ENCODE measurements around the gene ITK. TPM values are rescaled to one million over a fixed set of nuclear protein-coding genes. Genes with fewer than 3 reads are reported as not detected.

The ITK gene
- total RNA-seq, 3 donors from 2014 or later, result 3.3 to 4.4 (median 3.4) TPM

DNA sequence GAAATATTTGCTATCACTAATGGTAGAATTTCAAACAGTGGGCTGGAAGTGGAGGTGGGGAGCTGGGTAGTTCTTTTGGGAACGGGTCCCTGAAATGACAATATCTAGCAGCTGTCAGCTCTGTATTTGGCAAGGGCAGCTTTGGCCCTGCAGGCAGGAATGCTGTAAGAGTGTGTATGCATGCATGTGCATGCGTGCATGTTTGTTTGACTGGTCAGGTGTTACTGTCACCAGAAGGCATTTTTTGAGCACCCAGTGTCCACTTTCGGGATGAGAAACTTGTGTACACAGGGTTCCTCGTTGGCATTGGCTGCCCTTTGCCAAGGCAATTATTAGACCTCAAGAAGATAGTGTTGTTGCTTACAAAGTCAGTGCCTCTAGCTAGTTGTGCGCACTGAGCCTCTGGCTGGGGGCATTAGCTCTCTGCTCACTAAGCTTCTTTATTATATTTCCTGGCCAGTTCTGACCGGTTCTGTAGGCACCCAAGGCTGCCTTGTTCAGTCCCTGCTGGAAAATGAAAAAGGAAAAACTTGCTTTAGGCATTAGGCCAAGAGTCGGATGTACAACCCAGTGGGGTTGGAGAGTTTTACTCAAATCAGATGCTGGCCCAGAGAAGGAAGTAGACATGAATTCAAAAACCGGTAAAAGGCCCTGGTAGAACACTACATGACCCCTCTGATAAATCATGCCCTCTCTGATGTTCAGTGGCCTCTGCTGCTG, 87.3 kb downstream of the ITK start:
- Histone ChIP-seq H3K36me3 (no peaks in the 10 kb centered on the region), H3K4me1 (no peaks in the 10 kb centered on the region), H3K9me3 (no peaks in the 10 kb centered on the region), H3K27ac (no peak overlapping the region), H3K27me3 (no peaks in the 10 kb centered on the region), H3K4me3 (no peak overlapping the region)
- TF ChIP-seq, protein P1, sequence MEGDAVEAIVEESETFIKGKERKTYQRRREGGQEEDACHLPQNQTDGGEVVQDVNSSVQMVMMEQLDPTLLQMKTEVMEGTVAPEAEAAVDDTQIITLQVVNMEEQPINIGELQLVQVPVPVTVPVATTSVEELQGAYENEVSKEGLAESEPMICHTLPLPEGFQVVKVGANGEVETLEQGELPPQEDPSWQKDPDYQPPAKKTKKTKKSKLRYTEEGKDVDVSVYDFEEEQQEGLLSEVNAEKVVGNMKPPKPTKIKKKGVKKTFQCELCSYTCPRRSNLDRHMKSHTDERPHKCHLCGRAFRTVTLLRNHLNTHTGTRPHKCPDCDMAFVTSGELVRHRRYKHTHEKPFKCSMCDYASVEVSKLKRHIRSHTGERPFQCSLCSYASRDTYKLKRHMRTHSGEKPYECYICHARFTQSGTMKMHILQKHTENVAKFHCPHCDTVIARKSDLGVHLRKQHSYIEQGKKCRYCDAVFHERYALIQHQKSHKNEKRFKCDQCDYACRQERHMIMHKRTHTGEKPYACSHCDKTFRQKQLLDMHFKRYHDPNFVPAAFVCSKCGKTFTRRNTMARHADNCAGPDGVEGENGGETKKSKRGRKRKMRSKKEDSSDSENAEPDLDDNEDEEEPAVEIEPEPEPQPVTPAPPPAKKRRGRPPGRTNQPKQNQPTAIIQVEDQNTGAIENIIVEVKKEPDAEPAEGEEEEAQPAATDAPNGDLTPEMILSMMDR (IDR thresholded peaks at IDR 0.05), result no peak
- TF ChIP-seq POLR2A (IDR thresholded peaks at IDR 0.05), result no peak
- TF ChIP-seq POLR2AphosphoS5 (IDR thresholded peaks at IDR 0.05), result no peak
- intact Hi-C loops (cut with DNase I; ENCODE audit: low total_unique reads), result no loop called here
- DNase-seq (ENCODE audit: low spot score in 2 of 2), result peak in 1 of 2 donors; percentile 35

DNA sequence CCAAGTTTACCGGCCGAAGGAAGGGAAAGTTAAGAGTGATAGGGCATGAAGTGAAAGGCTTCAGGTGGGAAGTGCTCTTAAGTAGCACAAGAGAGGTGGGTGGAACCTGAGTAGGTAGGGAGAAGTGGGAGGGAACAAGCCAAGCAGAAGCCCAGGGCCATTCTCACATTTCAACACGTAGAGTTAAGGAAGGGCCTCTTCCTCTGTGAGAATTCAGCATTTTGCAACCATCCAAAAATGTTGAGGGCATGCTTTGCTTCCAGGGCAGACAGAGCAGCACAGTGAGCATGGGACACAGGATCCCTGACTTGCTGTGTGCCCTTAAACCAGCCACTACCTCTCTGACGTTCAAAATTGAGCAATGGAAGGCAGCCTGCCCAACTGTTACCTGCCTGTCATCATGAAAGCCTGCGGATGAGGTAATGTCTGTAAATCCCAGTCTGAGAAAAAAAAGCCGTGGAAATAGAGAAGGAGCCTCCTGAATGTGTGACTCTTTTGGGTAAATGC, 88.6 kb downstream of the ITK start:
- no peak overlapping the region for H3K27ac ChIP-seq
- no peaks in the 10 kb centered on the region for H3K36me3 ChIP-seq
- TF ChIP-seq, protein P1 (IDR thresholded peaks at IDR 0.05), result no peak
- TF ChIP-seq POLR2AphosphoS5 (IDR thresholded peaks at IDR 0.05) (no peak), POLR2A (IDR thresholded peaks at IDR 0.05) (no peak)
- DNase-seq (ENCODE audit: low spot score in 2 of 2), result no peak
- no peaks in the 10 kb centered on the region for H3K9me3 ChIP-seq
- intact Hi-C loops (cut with DNase I; ENCODE audit: low total_unique reads), result no loop called here
- no peaks in the 10 kb centered on the region for H3K27me3 ChIP-seq
- no peaks in the 10 kb centered on the region for H3K4me1 ChIP-seq
- H3K4me3 ChIP-seq, result no peak overlapping the region

DNA sequence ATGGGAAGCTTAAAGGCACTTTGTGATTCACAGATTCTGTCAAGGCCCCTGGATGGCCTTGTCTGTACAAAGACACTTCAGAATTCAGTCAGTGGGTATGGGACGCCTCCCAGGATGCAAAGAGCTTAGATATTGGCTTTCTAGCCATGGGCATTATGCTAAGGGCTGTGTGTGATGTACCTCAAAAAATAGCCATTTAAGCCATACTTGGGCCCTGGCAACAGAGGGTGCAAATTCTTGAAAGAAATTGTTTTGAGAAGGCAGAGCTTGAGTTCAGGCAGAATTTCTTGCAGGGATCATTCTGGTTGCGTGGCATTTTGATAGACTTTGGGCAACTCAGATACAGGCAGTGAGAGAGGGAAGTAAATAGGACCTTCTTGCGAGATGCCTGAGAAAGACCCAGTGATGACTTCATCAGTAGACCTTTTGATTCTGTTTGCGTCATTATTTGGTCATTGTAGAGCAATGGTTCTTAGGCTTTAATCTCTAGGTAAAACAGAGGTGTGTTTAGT, 89.2 kb downstream of the ITK start:
- Histone ChIP-seq H3K27me3 (no peaks in the 10 kb centered on the region), H3K4me1 (no peaks in the 10 kb centered on the region), H3K27ac (no peak overlapping the region), H3K4me3 (no peak overlapping the region), H3K9me3 (no peaks in the 10 kb centered on the region), H3K36me3 (no peaks in the 10 kb centered on the region)
- no peak for TF ChIP-seq POLR2A (IDR thresholded peaks at IDR 0.05)
- no peak for TF ChIP-seq POLR2AphosphoS5 (IDR thresholded peaks at IDR 0.05)
- TF ChIP-seq, protein P1 (IDR thresholded peaks at IDR 0.05), result no peak
- DNase-seq (ENCODE audit: low spot score in 2 of 2), result no peak
- intact Hi-C loops (cut with DNase I; ENCODE audit: low total_unique reads), result no loop called here

DNA sequence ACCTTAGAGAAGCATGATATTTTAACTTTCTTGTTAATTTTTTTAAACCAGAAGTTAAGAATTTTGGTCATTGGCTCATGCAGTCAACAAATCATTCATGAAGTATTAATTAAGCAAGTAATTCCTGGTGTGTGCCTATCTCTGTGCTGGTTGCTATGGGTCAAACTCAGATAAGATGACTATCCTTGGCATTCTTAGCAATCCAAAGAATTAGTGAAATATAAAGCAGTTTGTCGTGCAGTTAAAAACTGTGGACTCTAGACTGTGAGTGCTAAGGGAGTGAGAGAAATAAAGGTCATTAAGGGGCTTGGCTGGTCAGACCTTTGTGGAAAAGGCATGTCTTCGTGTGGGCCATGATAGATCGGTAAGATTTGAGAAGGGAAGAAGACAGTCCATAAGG, 90.1 kb downstream of the ITK start:
- no peaks in the 10 kb centered on the region for H3K9me3 ChIP-seq
- intact Hi-C loops (cut with DNase I; ENCODE audit: low total_unique reads), result no loop called here
- no peak overlapping the region for H3K4me3 ChIP-seq
- H3K4me1 ChIP-seq, result no peaks in the 10 kb centered on the region
- H3K27me3 ChIP-seq, result no peaks in the 10 kb centered on the region
- DNase-seq (ENCODE audit: low spot score in 2 of 2), result no peak
- TF ChIP-seq POLR2AphosphoS5 (IDR thresholded peaks at IDR 0.05), result no peak
- TF ChIP-seq, protein P1 (IDR thresholded peaks at IDR 0.05), result no peak
- TF ChIP-seq POLR2A (IDR thresholded peaks at IDR 0.05), result no peak
- H3K27ac ChIP-seq, result no peak overlapping the region
- no peaks in the 10 kb centered on the region for H3K36me3 ChIP-seq

DNA sequence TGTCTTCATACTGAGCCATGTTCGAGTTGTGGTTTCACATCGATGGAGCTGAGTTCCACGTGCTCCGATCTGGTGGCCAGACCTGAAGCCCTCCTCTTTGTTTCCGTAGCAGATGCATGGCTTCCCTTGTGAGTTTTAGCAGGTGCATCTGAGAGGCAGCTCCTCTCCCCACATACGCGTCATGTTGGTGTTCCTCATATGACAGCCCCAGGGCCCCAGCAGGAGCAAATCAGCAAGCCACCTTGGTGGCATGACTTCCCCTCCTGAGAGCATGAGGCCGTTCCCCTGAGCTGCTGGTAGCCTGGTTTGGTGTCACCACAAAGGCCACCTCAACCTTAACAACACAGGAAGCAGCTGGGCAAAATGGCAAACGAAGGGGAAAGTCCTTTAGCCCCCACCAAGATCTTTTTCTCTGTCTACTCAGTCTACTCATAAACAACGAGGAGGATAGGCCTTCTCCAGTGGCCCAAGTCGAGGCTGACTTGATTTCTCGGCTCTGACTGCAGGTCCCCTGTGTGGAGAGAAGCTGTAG, 91.2 kb downstream of the ITK start:
- H3K4me1 ChIP-seq, result no peaks in the 10 kb centered on the region
- no peak overlapping the region for H3K4me3 ChIP-seq
- peak in 1 of 2 donors; percentile 45 for DNase-seq (ENCODE audit: low spot score in 2 of 2)
- TF ChIP-seq, protein P1 (IDR thresholded peaks at IDR 0.05), result no peak
- TF ChIP-seq POLR2A (IDR thresholded peaks at IDR 0.05) (no peak), POLR2AphosphoS5 (IDR thresholded peaks at IDR 0.05) (no peak)
- no peaks in the 10 kb centered on the region for H3K27me3 ChIP-seq
- no peak overlapping the region for H3K27ac ChIP-seq
- H3K9me3 ChIP-seq, result no peaks in the 10 kb centered on the region
- intact Hi-C loops (cut with DNase I; ENCODE audit: low total_unique reads), result no loop called here
- H3K36me3 ChIP-seq, result no peaks in the 10 kb centered on the region

Data from breast epithelium (tissue), 4 donors.